ACC112 (cell line): Measurements from ENCODE around the gene BCAS3.
A peak's percentile ranks its signal among the peaks of the same experiment; 100 is the strongest.
"Not testable (repeated sequence)": the region's sequence is repeated elsewhere in the genome, so short reads cannot be mapped to it uniquely, and the experiment has no call there.

Source experiments
- H2AFZ ChIP-seq: fragments of 200-600 bp; sonication (generic); one replicate; pipeline ENCODE4 v1.6.0; 2017; ENCODE audit warnings: antibody characterized with exemption, low read length; ENCODE audit not compliant: unreplicated experiment
- H3K27ac ChIP-seq: fragments of 200-600 bp; sonication (generic); 2 replicates; pipeline ENCODE4 v1.5.1; 2014; ENCODE audit warnings: low read depth, mild to moderate bottlenecking, antibody characterized with exemption, low read length, moderate library complexity
- H3K27me3 ChIP-seq: fragments of 200-600 bp; sonication (generic); 2 replicates; pipeline ENCODE4 v1.6.1; 2014; ENCODE audit warnings: mild to moderate bottlenecking, antibody characterized with exemption, low read length, moderate library complexity, mixed read lengths; ENCODE audit not compliant: insufficient read depth
- H3K36me3 ChIP-seq: fragments of 200-600 bp; sonication (generic); 2 replicates; pipeline ENCODE4 v1.6.1; 2016; ENCODE audit warnings: mild to moderate bottlenecking, antibody characterized with exemption, low read length, moderate library complexity, mixed read lengths; ENCODE audit not compliant: insufficient read depth
- H3K4me1 ChIP-seq: fragments of 200-600 bp; sonication (generic); one replicate; pipeline ENCODE4 v1.6.1; 2016; ENCODE audit warnings: low read length, mixed read lengths; ENCODE audit not compliant: insufficient read depth, unreplicated experiment, control insufficient read depth
- H3K4me3 ChIP-seq: fragments of 200-600 bp; sonication (generic); 2 replicates; pipeline ENCODE4 v1.5.1; 2014; ENCODE audit warnings: mild to moderate bottlenecking, low read depth, low read length
- H3K79me2 ChIP-seq: fragments of 200-600 bp; sonication (generic); one replicate; pipeline ENCODE4 v1.6.0; 2016; ENCODE audit warnings: low read length; ENCODE audit not compliant: control insufficient read depth, unreplicated experiment, insufficient read depth

The BCAS3 gene

DNA sequence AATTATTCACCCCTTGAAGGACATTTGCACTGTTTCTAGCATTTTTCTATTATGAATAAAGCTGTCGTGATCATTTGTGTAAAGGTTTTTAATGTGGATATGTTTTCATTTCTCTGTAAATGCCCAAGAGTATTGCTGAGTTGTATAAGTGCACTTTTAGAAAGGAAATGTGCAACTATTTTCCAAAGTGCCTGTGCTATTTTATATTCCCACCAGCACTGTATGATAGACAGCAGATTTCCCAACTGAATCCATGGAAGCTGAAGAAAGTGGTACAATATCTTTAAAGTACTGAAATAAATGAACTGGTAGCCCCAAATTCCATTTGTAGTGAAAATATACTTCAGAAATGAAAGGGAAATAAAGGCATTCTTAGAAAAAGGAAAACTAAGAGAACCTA is 238.4 kb downstream of the BCAS3 start:
- Histone ChIP-seq H2AFZ (no peak overlapping the region), H3K36me3 (no peaks in the 10 kb centered on the region), H3K79me2 (no peaks in the 10 kb centered on the region), H3K27ac (no peak overlapping the region), H3K4me3 (no peak overlapping the region), H3K4me1 (no peaks in the 10 kb centered on the region), H3K27me3 (no peaks in the 10 kb centered on the region)

DNA sequence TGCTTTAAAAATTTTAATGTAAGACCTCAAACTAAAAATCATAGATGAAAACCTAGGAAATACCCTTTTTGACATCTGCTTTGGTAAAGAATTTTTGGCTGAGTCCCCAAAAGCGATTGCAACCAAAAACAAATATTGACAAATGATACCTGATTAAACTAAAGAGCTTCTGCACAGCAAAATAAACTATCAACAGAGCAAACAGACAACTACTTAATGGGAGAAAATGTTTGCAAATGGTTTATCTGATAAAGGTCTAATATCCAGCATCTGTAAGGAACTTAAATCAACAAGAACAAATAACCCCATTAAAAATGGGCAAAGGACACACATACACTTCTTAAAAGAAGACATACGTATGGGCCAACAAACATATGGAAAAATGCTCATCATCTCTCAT is 242.5 kb downstream of the BCAS3 start:
- H3K27ac ChIP-seq, result no peak overlapping the region
- H3K79me2 ChIP-seq, result no peaks in the 10 kb centered on the region

DNA sequence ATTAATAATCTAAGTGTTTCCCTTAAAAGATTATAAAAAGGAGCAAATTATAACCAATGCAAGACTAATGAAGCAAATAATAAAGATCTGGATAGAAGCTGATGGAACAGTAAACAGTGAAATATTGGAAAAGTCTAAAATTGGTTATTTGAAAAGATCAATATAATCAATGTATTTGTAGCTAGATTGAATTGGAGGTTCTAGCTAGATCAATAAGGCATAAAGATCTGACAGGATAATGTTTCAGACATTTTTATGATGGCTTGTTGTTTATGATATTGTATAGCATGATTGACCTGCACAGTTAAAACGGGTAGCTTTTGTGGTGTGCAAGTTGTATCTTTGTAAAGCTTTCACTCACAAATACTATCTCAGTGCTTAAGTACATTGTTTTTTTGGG is 245.3 kb downstream of the BCAS3 start:
- H3K4me3 ChIP-seq, result no peak overlapping the region
- no peaks in the 10 kb centered on the region for H3K36me3 ChIP-seq
- H3K79me2 ChIP-seq, result no peaks in the 10 kb centered on the region
- H3K27me3 ChIP-seq, result no peaks in the 10 kb centered on the region
- H3K27ac ChIP-seq, result no peak overlapping the region
- H3K4me1 ChIP-seq, result no peaks in the 10 kb centered on the region
- no peak overlapping the region for H2AFZ ChIP-seq

More for the DNA sequence above, 242.5 kb downstream of the BCAS3 start:
- no peak overlapping the region for H2AFZ ChIP-seq
- no peak overlapping the region for H3K4me3 ChIP-seq
- H3K36me3 ChIP-seq, result no peaks in the 10 kb centered on the region
- no peaks in the 10 kb centered on the region for H3K27me3 ChIP-seq
- no peaks in the 10 kb centered on the region for H3K4me1 ChIP-seq

DNA sequence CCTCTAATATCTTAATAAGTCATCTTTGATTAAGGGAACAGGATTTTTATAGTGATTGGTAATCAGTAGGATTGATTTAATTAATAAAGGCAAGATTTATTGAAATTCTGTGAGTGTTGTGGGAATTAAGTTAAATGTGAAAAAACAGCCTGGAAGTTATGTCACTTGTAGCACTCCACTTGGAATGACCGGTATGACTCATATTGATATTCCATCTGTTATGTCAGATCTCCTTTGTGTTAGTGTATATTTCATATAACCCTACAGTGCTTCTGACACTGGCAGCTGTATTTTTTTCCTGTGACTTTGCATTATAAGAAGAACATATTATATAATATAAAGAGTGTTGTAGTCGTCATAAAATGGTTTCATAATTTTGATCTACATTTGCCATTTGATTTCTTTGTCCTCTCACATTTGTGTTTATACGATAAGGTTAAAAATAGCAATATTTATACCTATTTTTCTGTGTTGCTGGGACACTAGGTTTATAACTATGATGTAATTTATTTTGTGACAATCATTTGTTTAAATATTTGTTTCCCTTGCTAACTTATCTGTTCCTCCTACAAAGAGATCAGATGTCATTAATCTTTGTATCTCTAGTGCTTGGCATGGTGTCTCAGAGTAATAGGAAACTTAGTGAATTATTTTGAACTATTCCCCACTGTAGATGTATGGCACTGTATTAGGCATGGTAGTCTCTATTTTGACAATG is 249.0 kb downstream of the BCAS3 start:
- Histone ChIP-seq H3K27me3 (no peaks in the 10 kb centered on the region), H3K27ac (no peak overlapping the region), H3K4me1 (no peaks in the 10 kb centered on the region), H3K4me3 (no peak overlapping the region), H3K79me2 (no peaks in the 10 kb centered on the region), H2AFZ (no peak overlapping the region), H3K36me3 (no peaks in the 10 kb centered on the region)

DNA sequence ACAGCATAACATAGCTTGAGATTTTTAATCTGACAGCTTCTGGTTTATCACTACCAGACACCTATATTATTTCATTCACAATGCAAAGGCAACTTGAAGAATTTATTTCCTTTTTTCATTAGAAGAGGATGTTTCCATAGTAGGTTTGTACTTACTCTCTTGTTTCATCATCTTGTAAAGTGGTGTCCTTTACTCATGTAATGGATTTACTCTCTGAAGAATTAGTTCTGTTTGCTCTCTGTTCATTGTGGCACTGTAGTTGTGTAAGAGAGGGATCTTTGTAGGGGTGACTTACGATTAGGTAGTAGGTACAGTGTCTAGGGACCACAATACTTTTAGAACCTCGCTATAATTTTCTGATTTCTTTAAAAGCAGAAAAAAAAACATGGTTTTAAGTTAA is 256.1 kb downstream of the BCAS3 start:
- H3K27ac ChIP-seq, result no peak overlapping the region
- no peak overlapping the region for H3K4me3 ChIP-seq
- no peaks in the 10 kb centered on the region for H3K27me3 ChIP-seq
- H3K4me1 ChIP-seq, result no peaks in the 10 kb centered on the region
- H2AFZ ChIP-seq, result no peak overlapping the region
- H3K36me3 ChIP-seq, result no peaks in the 10 kb centered on the region
- no peaks in the 10 kb centered on the region for H3K79me2 ChIP-seq

DNA sequence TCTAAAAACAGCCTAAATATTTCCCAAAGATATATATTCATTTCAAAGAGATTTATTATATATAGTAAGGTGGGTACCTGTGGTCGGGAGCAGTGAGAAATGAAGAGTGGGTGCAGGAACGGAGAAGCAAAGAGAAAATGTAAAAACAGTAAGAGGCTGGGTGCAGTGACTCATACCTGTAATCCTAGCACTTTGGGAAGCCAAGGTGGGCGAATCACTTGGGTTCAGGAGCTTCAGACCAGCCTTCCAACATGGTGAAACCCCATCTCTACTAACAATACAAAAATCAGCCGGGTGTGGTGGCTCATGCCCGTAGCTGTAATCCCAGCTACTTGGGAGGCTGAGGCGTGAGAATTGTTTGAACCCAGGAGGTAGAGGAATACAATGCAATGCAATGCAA is 257.1 kb downstream of the BCAS3 start:
- no peaks in the 10 kb centered on the region for H3K27me3 ChIP-seq
- H3K36me3 ChIP-seq, result no peaks in the 10 kb centered on the region
- no peaks in the 10 kb centered on the region for H3K4me1 ChIP-seq
- no peak overlapping the region for H3K4me3 ChIP-seq
- no peak overlapping the region for H3K27ac ChIP-seq
- H3K79me2 ChIP-seq, result no peaks in the 10 kb centered on the region
- no peak overlapping the region for H2AFZ ChIP-seq

DNA sequence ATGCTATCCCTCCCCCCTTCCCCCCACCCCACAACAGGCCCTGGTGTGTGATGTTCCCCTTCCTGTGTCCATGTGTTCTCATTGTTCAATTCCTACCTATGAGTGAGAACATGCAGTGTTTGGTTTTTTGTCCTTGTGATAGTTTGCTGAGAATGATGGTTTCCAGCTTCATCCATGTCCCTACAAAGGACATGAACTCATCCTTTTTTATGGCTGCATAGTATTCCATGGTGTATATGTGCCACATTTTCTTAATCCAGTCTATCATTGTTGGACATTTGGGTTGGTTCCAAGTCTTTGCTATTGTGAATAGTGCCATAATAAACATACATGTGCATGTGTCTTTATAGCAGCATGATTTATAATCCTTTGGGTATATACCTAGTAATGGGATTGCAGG is 258.3 kb downstream of the BCAS3 start:
- H2AFZ ChIP-seq, H3K4me3 ChIP-seq, H3K36me3 ChIP-seq, H3K4me1 ChIP-seq, H3K27me3 ChIP-seq, H3K27ac ChIP-seq, H3K79me2 ChIP-seq: not testable (repeated sequence)

DNA sequence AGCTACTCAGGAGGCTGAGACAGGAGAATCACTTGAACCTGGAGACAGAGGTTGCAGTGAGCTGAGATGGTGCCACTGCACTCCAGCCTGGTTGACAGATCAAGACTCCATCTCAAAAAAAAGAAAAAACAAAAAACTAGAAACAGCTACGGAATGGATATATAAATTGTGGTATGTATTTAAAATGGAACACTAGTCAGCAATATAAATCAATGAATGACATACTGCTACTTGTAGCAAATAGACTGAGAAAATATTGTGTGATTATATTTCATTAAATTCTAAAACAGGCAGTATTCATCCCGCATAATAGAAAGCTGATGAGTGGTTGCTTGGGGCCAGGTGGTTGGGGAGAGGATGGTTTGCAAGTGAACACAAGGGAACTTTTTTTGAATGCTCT is 261.7 kb downstream of the BCAS3 start:
- no peaks in the 10 kb centered on the region for H3K79me2 ChIP-seq
- no peaks in the 10 kb centered on the region for H3K36me3 ChIP-seq
- no peak overlapping the region for H3K27ac ChIP-seq
- no peak overlapping the region for H2AFZ ChIP-seq
- no peaks in the 10 kb centered on the region for H3K27me3 ChIP-seq
- H3K4me1 ChIP-seq, result peaks cover 10% of the 10 kb centered on the region
- no peak overlapping the region for H3K4me3 ChIP-seq

DNA sequence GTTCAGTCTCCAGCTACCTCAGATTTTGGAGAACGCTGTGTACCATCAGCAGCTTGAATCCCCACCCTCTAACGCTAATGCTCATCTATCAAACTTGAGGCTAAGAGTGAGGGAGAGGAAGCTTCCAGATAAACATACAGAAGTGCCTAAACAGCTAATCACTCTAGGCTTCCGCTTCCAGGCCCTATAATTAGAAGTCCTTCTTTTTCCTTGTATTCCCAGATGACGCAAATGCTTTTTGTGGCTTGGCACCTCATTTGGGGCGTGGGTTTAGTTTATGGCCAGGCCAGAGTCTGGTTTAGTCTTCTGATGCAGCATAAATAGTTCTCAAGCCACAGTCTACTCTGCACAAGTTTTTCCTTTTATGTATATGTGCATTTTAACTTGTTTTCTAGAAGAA is 263.4 kb downstream of the BCAS3 start:
- Histone ChIP-seq H3K4me1 (peaks cover 10% of the 10 kb centered on the region), H3K36me3 (no peaks in the 10 kb centered on the region), H3K4me3 (no peak overlapping the region), H3K79me2 (no peaks in the 10 kb centered on the region), H3K27ac (0 out of 2 replicates have a peak overlapping the region, but pooled peaks have one; percentile 18), H3K27me3 (no peaks in the 10 kb centered on the region), H2AFZ (no peak overlapping the region)

DNA sequence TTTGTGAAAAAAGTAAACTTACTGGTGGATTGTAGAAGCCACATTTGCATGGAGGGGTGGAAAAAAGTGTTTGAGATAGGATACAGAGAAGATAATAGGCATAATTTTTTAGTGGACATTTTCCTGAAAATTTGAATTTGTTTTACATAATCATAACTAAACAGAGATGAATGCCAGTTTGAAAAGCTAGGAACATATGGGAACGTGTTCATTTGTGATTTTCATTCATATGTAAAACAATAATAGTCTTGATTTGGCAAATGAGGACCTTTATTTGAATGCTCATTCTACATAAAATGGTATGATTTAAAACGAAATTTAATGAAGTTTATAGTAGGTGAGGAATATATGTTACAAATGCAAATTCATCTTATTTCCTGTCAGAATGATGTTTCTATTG is 263.9 kb downstream of the BCAS3 start:
- no peaks in the 10 kb centered on the region for H3K36me3 ChIP-seq
- no peaks in the 10 kb centered on the region for H3K79me2 ChIP-seq
- no peak overlapping the region for H3K27ac ChIP-seq
- no peaks in the 10 kb centered on the region for H3K27me3 ChIP-seq
- H3K4me1 ChIP-seq, result peaks cover 10% of the 10 kb centered on the region
- no peak overlapping the region for H2AFZ ChIP-seq
- H3K4me3 ChIP-seq, result no peak overlapping the region

DNA sequence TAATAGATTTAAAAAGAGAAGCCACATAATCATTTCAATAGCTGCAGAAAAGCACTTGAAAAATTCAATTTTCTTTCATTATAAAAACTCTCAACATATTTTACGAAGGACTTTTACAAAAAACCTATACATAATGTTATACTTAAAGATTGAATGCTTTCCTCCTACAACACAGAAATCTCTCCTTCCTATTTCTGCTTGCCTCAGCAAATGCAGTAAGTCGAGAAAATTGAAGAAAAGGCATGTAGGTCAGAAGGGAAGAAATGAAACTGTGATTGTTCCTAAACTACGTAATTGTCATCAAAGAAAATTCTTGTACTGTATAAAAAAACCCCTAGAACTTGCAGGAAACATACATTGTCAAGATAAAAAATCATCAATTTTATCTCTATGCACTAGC is 267.1 kb downstream of the BCAS3 start:
- Histone ChIP-seq H2AFZ (no peak overlapping the region), H3K36me3 (no peaks in the 10 kb centered on the region), H3K79me2 (no peaks in the 10 kb centered on the region), H3K4me3 (no peak overlapping the region), H3K4me1 (peaks cover 15% of the 10 kb centered on the region), H3K27me3 (no peaks in the 10 kb centered on the region), H3K27ac (no peak overlapping the region)
